Duodenal mucosa (tissue), 2 donors: ENCODE results near the gene TSPOAP1.

Source experiments
- H3K27ac ChIP-seq: one replicate; pipeline ENCODE4 v1.7.0; 2013; ENCODE audit warnings: low read depth, low read length
- H3K27me3 ChIP-seq, 2 donors: one replicate each; pipeline ENCODE4 v1.7.0; 2013; ENCODE audit warnings: low read length in 2 of 2, control low read depth in 1 of 2; ENCODE audit not compliant: insufficient read depth in 2 of 2, control insufficient read depth in 1 of 2
- H3K36me3 ChIP-seq, 2 donors: one replicate each; pipeline ENCODE4 v1.7.0; 2013; ENCODE audit warnings: low read length in 2 of 2, control low read depth in 1 of 2; ENCODE audit not compliant: insufficient read depth in 2 of 2, control insufficient read depth in 1 of 2
- H3K4me1 ChIP-seq, 2 donors: one replicate each; pipeline ENCODE4 v1.7.0; 2013; ENCODE audit warnings: low read length in 2 of 2, control low read depth in 1 of 2; ENCODE audit not compliant: insufficient read depth in 2 of 2, control insufficient read depth in 1 of 2
- H3K4me3 ChIP-seq, 2 donors: one replicate each; pipeline ENCODE4 v1.7.0; 2013; ENCODE audit warnings: low read length in 2 of 2, low read depth in 1 of 2
- H3K9ac ChIP-seq, 2 donors: one replicate each; pipeline ENCODE4 v1.7.0; 2013; ENCODE audit warnings: low read length in 2 of 2, low read depth in 1 of 2
- H3K9me3 ChIP-seq, 2 donors: one replicate each; pipeline ENCODE4 v1.7.0; 2013; ENCODE audit warnings: low read length in 2 of 2, control low read depth in 1 of 2; ENCODE audit not compliant: control insufficient read depth in 1 of 2

The TSPOAP1 gene

DNA sequence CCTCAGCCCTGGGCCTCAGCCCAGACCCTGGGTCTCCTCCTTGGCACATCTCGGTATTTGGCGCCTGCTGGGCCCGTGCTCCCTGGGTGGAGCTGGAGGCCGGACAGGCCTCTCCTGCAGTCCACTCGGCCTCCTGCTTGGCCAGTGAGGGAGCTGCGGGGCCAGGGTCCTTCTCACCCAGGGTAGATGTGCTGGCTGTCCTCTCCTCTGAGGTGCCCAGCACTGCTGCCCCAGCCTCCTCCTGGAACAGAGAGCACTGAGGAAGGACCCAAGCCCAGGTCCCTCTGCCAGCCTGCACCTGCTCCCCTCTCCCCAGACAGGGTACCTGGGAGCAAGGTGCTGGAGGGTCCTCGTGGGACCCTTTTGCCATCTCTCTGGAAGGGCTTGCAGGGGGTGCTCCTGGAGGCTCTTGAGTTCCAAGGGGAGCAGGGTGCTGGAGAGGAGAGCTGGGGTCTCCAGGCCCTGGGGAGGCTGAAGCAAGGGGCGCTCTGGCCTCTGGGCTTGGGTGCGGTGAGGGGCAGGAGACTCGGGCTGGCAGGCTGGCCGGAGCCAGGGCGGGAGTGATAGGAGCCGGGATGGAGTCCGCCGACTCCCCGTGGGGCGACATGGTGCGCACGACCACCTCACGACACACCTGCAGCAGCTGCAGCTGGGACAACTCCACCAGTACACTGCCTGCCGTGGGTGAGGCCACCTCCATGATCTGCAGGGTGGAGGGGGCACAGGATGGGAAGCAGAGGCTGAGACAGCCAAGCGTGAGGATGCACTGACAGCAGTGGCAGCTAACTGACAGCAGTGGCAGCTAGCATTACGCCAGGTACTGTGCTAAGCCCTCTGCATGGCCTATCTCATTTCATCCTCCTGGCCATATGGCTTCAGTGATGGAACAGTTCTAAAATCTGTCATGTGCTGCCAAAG, 17.8 kb downstream of the TSPOAP1 start:
- no peak overlapping the region for H3K27ac ChIP-seq
- H3K27me3 ChIP-seq, result no peaks in the 10 kb centered on the region
- H3K9ac ChIP-seq, result no peak overlapping the region
- H3K4me3 ChIP-seq, result no peak overlapping the region
- H3K9me3 ChIP-seq, result no peaks in the 10 kb centered on the region
- no peaks in the 10 kb centered on the region for H3K4me1 ChIP-seq
- H3K36me3 ChIP-seq, result no peaks in the 10 kb centered on the region

DNA sequence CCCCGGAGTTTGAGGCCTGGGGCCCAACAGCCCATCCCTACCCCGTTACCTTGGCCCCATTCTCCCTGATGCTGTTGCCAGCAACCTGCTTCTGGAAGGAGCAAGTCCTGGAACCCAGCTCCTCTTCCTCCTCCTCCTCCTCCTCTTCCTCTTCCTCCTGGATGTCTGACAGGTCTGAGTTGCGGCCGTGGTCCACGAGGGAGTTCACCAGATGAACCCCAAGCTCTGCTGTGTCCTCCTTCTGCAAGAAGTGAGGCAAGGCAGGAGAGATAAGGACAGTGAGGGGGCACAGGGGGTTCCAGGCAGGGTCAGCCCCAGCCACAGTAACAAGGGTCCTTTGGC, 18.7 kb downstream of the TSPOAP1 start:
- Histone ChIP-seq H3K27me3 (no peaks in the 10 kb centered on the region), H3K36me3 (no peaks in the 10 kb centered on the region), H3K9ac (no peak overlapping the region), H3K9me3 (no peaks in the 10 kb centered on the region), H3K4me3 (no peak overlapping the region), H3K27ac (no peak overlapping the region), H3K4me1 (no peaks in the 10 kb centered on the region)

DNA sequence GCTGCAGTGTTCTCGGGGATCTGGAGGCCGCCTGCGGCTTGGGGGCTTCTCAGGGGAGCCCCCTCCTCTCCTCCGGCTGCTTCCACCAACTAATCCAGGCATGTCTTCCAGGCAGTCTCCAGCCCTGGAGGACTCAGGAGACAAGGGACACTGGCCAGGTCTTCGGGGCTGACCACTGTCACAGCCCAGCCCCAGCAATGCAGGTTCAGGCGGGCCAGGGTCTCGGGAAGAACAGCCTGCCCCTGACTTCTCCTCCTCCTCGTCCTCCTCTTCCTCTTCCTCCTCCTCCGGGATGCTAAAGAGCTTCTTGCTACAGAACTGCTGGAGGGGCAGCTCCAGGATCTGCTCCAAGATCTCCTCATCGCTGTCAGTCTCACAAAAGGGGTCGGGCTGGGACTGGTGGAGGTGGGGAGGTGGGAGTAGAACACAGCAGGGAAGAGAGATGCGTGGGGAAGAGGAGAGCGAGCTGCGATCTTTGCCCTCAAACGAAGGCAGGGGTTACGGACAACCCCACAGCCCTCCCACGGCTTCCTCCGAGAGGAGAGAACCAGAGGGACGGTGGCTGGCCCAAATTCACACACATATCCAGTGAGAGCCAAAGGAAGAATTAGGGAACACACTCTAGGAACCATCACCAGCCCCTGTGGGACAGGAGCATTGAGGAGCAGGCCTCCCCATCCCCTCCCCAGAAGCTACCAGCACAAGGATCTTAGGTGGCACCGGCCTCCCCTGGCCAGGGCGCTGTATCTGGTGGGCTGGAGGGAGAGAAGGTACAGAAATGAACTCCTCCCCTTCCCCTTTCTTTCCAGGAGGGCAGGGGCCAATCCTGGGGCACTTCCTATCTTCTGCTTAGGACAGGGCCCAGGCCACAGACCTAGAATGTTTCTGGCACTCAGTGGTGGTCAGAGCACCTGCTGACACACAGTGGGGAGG, 19.3 kb downstream of the TSPOAP1 start:
- H3K36me3 ChIP-seq, result no peaks in the 10 kb centered on the region
- no peak overlapping the region for H3K27ac ChIP-seq
- H3K27me3 ChIP-seq, result no peaks in the 10 kb centered on the region
- no peaks in the 10 kb centered on the region for H3K4me1 ChIP-seq
- no peak overlapping the region for H3K9ac ChIP-seq
- H3K4me3 ChIP-seq, result no peak overlapping the region
- H3K9me3 ChIP-seq, result no peaks in the 10 kb centered on the region

DNA sequence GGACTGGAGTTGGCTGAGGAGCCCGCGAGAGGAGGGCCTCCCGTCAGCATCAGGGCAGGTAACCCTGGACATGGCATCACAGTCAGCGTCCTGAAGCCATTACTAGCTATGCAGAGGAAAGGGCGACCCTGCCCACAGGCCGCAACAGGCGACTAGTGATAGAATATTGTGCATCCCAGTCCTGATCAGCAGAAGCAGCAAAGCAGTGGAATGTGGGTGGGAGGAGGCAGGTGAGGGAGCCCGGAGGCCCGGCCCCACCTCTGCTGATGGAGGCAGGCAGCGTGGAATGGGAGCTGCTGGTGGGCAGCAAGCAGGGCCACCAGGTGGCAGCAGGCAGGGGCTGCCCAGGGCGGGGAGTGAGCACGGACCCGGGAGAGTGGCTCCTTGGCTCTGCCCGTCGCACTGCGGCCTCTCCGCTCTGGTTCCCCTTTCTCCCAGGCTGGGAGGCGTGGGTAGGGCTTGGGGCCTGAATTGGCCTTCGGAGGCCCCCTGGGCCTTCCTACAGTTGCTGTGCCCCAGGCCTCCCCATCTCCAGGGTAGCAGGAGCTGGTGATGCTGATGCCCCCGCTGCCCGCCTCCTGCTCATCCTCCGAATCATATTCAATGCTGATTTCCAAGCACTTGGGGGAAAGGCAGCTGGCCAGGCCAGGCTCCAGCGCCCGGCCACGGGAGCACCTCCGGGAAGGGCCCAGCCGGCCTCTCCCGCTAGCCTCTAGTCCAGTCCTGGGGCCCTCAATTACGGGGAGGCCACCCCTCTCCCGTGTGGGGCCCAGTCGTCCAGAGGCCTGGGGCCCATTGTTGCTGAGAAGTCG, 20.2 kb downstream of the TSPOAP1 start:
- Histone ChIP-seq H3K27me3 (no peaks in the 10 kb centered on the region), H3K9ac (no peak overlapping the region), H3K9me3 (no peaks in the 10 kb centered on the region), H3K4me3 (no peak overlapping the region), H3K27ac (no peak overlapping the region), H3K4me1 (no peaks in the 10 kb centered on the region), H3K36me3 (no peaks in the 10 kb centered on the region)

DNA sequence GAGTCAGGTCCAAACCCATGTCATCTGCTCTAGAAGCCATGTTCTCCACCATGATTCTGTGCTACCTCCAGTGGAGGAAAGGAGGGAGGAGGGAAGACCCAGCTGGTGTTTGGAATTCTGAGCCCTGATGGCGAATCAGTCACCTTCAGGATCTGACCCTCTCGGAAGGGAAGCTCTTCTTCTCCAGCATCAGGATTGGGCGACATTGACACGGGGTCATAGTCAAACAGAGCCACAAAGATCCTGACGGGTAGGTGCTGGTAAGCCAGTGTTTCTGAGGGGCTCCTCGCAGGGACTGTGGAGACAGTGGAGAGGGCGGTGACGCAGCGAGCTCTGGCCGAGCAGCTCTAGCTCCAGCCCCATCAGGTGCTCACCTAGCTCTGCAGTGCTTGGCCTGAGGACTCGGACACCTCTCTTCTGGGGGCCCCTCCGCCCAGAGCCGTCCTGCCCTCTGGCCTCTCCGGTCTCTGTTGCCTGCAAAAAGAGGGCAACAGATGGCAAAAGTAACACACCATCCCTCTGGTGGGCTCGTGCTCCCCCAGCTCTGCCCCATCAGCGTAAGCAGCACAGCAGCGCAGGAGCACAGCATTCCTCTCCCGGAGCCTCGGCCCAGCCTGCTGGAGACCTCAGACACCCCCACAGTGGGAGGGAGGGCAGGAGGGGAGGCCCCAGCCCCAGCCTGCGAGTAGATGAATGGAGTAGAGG, 21.0 kb downstream of the TSPOAP1 start:
- Histone ChIP-seq H3K4me3 (no peak overlapping the region), H3K9ac (no peak overlapping the region), H3K27me3 (no peaks in the 10 kb centered on the region), H3K4me1 (no peaks in the 10 kb centered on the region), H3K36me3 (no peaks in the 10 kb centered on the region), H3K9me3 (no peaks in the 10 kb centered on the region), H3K27ac (no peak overlapping the region)

DNA sequence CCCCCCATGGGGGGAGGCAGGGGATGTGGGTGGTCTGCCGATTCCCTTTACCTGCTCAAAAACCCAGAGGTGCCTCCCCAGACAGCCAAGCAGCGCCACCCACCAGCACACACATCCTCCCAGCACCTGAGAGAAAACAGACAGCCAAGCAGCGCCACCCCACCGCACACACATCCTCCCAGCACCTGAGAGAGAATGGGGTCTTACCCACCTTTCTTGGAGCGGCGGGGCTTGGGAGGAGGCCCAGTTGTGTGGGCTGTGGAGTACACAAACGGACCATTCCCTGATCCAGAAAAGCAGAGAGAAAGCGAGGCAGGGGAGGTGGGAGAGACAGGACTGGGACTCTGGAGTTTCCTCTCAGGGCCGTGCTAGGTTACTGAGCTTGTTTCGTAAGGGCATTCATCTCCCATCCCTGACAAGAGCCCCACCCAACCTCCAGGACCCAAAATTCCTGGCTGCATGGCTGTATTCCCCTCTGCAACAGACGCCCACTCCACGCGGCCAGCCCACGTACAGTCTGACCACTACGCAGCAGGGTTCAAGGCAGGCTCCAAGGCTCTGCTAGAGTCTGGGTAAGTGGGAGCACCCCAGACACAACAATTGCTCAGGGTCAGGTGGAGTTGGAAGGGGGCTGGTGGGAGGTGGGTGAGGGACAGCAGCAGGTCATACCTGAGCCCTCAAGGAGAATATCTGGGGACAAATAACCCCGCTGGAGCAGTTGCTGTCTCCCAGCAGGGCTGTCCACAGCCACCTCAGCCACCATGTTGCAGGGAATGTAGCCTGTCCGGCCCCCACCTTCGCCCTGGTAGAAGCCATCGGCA, 22.3 kb downstream of the TSPOAP1 start:
- no peak overlapping the region for H3K9ac ChIP-seq
- no peaks in the 10 kb centered on the region for H3K27me3 ChIP-seq
- H3K4me3 ChIP-seq, result no peak overlapping the region
- H3K9me3 ChIP-seq, result no peaks in the 10 kb centered on the region
- no peak overlapping the region for H3K27ac ChIP-seq
- H3K36me3 ChIP-seq, result no peaks in the 10 kb centered on the region
- H3K4me1 ChIP-seq, result no peaks in the 10 kb centered on the region

DNA sequence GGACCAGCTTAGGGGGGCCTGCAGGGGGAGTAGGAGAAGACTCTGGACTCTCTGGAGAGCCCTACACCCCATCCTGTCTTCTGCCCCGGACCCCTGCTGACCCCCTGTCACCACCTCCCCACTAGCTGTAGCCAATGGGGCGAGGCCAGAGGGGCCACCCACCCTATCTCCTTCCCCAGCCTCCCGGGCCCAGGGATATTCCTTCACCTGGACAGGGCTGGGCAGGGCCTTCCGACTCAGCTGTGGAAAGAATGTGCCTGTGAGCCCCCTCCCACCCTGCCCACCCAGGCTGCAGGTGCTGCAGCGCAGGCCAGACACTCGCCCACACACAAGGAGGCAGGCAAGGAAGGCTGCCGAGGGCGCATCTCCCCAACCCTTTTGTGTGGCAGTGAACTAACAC, 23.0 kb downstream of the TSPOAP1 start:
- Histone ChIP-seq H3K27ac (no peak overlapping the region), H3K36me3 (no peaks in the 10 kb centered on the region), H3K9ac (no peak overlapping the region), H3K4me1 (no peaks in the 10 kb centered on the region), H3K4me3 (no peak overlapping the region), H3K27me3 (no peaks in the 10 kb centered on the region), H3K9me3 (no peaks in the 10 kb centered on the region)

DNA sequence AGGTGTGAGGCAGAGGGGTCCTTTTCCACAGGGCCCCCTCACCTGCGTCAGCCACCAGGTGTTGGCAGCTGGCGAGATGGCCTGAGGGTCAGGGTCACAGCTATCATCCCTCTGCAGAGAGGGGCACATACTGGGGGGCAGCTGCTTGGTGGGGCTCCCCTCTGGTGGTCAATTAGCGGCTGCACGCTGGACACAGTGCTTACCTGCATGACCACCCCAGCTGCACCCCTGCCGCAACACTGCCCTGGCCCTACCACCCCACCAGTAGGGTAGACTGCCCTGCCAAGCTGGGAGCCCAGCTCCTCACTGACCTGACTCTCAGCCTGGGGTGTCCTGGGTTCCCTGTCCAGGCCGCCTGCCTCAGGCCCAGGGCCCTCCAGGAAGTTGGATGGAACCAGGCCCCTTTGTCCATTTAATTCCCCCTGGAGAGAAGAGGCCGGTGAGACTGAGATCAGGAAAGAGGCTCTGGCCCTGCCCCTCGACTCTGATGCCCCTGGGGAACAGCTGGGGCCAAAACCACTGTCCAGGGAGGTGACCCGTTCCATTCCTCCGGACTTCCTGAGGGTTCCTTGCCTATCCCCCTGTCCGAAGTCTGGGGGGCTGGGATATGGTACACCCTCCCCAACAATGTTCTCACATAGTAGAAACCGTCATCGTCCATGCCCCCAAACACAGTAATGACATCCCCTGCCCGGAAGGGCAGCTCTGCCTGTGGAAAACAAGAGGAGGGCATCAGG, 23.7 kb downstream of the TSPOAP1 start:
- Histone ChIP-seq H3K4me1 (no peaks in the 10 kb centered on the region), H3K9ac (no peak overlapping the region), H3K36me3 (no peaks in the 10 kb centered on the region), H3K9me3 (no peaks in the 10 kb centered on the region), H3K27ac (no peak overlapping the region), H3K4me3 (no peak overlapping the region), H3K27me3 (no peaks in the 10 kb centered on the region)
